ENCODE measurements around the gene KLRG1. TPM values are rescaled to one million over a fixed set of nuclear protein-coding genes. Genes with fewer than 3 reads are reported as not detected.

Gene KLRG1
- total and polyA plus RNA-seq, 2 of the 4 experiments (the other 2 are of a cell fraction), result 0.36 to 0.54 TPM

DNA sequence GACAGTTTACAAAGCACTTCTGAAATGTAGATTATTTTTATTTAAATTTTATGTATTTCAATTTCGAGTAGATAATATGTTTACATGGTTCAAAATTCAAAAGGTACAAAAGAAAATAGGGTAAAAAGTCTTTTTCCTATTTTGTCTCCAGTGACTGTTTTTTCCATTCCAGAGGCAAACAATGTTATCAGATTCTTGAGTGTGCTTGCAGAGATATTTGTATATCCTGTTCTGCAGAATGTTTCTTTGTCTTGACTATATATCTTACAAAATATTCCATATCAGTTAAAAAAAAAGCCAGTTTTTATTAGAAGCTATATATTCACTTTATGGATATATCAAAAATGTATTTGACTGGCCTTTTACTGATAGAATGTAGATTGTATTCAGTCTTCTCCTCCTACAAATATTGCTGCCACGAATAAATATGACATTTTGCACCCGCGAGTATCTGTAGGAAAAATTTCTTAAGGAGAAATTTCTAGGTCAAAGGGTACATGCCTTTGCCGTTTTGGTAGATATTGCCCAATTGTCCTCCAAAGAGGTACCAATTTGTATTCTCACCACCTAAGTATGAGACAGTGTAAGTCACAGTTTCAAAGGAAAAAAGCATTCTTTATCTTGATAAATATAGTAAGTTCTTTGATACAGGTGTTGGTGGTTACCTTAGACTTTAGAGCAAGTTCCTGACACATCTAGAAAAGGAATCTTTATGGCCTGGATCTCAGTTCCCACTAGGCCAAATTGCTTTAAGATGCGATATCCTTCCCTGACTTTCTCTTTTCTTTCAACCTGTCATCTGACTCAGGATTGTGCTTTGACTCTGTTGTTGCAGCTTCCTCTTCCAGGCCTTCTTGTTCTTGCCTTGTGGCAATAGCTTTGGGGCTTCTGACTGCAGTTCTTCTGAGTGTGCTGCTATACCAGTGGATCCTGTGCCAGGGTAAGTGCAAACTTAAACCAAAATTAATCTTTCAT, 2.3 kb downstream of the KLRG1 start:
- Histone ChIP-seq H2AK9ac (replicated peaks; ENCODE audit: low read depth, low read length, poor library complexity) (no peak overlapping the region), H3K79me1 (ENCODE audit: low read depth in 1 of 2, low read length in 2 of 2) (no peaks in the 10 kb centered on the region), H3K9me3 (ENCODE audit: control insufficient read depth, insufficient read depth, low read length) (no peaks in the 10 kb centered on the region), H3K4me1 (ENCODE audit: control insufficient read depth, insufficient read depth, low read length) (no peaks in the 10 kb centered on the region), H3K9me1 (ENCODE audit: insufficient read depth, low read length) (no peaks in the 10 kb centered on the region), H4K91ac (ENCODE audit: insufficient read depth, low read depth, low read length) (no peak overlapping the region), H3K4me2 (ENCODE audit: low read depth, low read length) (no peak overlapping the region), H3K9ac (ENCODE audit: low read depth, low read length) (no peak overlapping the region), H4K5ac (ENCODE audit: low read depth, low read length) (no peak overlapping the region), H2BK120ac (ENCODE audit: low read depth, low read length) (no peak overlapping the region), H2BK5ac (ENCODE audit: low read depth, low read length, poor library complexity, severe bottlenecking) (no peak overlapping the region), H3K27ac (ENCODE audit: insufficient read depth, low read length) (no peak overlapping the region), H4K8ac (ENCODE audit: low read depth in 2 of 2, low read length in 2 of 2) (no peak overlapping the region), H3K27me3 (ENCODE audit: control insufficient read depth, insufficient read depth, low read length) (no peaks in the 10 kb centered on the region), H2AK5ac (ENCODE audit: low read depth, low read length) (no peak overlapping the region), H3K36me3 (ENCODE audit: control insufficient read depth, insufficient read depth, low read length) (no peaks in the 10 kb centered on the region), H3K4me3 (ENCODE audit: insufficient read depth, low read depth, low read length) (no peak overlapping the region), H2AFZ (replicated peaks; ENCODE audit: low read length, poor library complexity) (no peak overlapping the region), H4K20me1 (ENCODE audit: insufficient read depth, low read length) (no peaks in the 10 kb centered on the region), H3K56ac (ENCODE audit: extremely low read depth, insufficient read depth, low read length) (no peak overlapping the region), H3K14ac (replicated peaks; ENCODE audit: low read depth, low read length) (no peak overlapping the region), H3K4ac (ENCODE audit: low read depth, low read length) (no peak overlapping the region), H2BK15ac (ENCODE audit: low read depth, low read length) (no peak overlapping the region), H3K18ac (ENCODE audit: low read depth, low read length) (no peak overlapping the region), H2BK20ac (ENCODE audit: low read depth, low read length) (no peak overlapping the region), H3K23ac (ENCODE audit: low read depth, low read length) (no peak overlapping the region)
- DNase-seq (no peak), ATAC-seq (ENCODE audit: low read depth) (no peak)
- POLR2A ChIA-PET (ENCODE audit: unreplicated experiment), result no interaction called here
- in situ Hi-C loops (cut with MboI; ENCODE audit: low sequenced_read_pairs) (no loop called here), dilution Hi-C loops (cut with HindIII; ENCODE audit: low sequenced_read_pairs, unreplicated experiment) (no loop called here), intact Hi-C loops (cut with micrococcal nuclease) (no loop called here)
- BruUV-seq (replicated peaks), result no TSS peak
- no CpG with 5 or more reads among the region's 6 CpGs for WGBS, 2 experiments (ENCODE audit: extremely low coverage in 2 of 2, insufficient read length in 1 of 2)
- CTCF ChIA-PET, result no interaction called here
- TF ChIP-seq, protein P1, sequence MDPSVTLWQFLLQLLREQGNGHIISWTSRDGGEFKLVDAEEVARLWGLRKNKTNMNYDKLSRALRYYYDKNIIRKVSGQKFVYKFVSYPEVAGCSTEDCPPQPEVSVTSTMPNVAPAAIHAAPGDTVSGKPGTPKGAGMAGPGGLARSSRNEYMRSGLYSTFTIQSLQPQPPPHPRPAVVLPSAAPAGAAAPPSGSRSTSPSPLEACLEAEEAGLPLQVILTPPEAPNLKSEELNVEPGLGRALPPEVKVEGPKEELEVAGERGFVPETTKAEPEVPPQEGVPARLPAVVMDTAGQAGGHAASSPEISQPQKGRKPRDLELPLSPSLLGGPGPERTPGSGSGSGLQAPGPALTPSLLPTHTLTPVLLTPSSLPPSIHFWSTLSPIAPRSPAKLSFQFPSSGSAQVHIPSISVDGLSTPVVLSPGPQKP (IDR thresholded peaks at IDR 0.05; ENCODE audit: borderline replicate concordance, low read depth, low read length), result no peak
- TF ChIP-seq NFE2L2 (IDR thresholded peaks at IDR 0.05; ENCODE audit: low read depth, low read length) (no peak), CHD1 (IDR thresholded peaks at IDR 0.05; ENCODE audit: low read depth, low read length) (no peak), BHLHE40 (IDR thresholded peaks at IDR 0.05; ENCODE audit: low read depth, low read length) (no peak), CEBPB (IDR thresholded peaks at IDR 0.05; ENCODE audit: low read depth, low read length) (no peak), RCOR1 (IDR thresholded peaks at IDR 0.05; ENCODE audit: insufficient replicate concordance, low read length) (no peak), SMC3 (IDR thresholded peaks at IDR 0.05; ENCODE audit: low read depth, low read length) (no peak), RFX5 (IDR thresholded peaks at IDR 0.05; ENCODE audit: low read depth, low read length) (no peak), MAZ (IDR thresholded peaks at IDR 0.05; ENCODE audit: borderline replicate concordance, low read depth, low read length) (no peak), MXI1 (IDR thresholded peaks at IDR 0.05; ENCODE audit: borderline replicate concordance, low read depth, low read length) (no peak), MAFK (IDR thresholded peaks at IDR 0.05; ENCODE audit: low read depth, low read length) (no peak), FOS (IDR thresholded peaks at IDR 0.05; ENCODE audit: low read depth, low read length) (no peak)
- TF ChIP-seq, protein P2, sequence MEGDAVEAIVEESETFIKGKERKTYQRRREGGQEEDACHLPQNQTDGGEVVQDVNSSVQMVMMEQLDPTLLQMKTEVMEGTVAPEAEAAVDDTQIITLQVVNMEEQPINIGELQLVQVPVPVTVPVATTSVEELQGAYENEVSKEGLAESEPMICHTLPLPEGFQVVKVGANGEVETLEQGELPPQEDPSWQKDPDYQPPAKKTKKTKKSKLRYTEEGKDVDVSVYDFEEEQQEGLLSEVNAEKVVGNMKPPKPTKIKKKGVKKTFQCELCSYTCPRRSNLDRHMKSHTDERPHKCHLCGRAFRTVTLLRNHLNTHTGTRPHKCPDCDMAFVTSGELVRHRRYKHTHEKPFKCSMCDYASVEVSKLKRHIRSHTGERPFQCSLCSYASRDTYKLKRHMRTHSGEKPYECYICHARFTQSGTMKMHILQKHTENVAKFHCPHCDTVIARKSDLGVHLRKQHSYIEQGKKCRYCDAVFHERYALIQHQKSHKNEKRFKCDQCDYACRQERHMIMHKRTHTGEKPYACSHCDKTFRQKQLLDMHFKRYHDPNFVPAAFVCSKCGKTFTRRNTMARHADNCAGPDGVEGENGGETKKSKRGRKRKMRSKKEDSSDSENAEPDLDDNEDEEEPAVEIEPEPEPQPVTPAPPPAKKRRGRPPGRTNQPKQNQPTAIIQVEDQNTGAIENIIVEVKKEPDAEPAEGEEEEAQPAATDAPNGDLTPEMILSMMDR (conservative IDR thresholded peaks at IDR 0.05; ENCODE audit: low read depth, low read length), result no peak
- TF ChIP-seq, protein P3, sequence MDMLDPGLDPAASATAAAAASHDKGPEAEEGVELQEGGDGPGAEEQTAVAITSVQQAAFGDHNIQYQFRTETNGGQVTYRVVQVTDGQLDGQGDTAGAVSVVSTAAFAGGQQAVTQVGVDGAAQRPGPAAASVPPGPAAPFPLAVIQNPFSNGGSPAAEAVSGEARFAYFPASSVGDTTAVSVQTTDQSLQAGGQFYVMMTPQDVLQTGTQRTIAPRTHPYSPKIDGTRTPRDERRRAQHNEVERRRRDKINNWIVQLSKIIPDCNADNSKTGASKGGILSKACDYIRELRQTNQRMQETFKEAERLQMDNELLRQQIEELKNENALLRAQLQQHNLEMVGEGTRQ (IDR thresholded peaks at IDR 0.05; ENCODE audit: low read depth, low read length), result no peak

All from IMR-90 (cell line).